ENCODE measurements around the gene CLNS1A. TPM values are rescaled to one million over a fixed set of nuclear protein-coding genes. Genes with fewer than 3 reads are reported as not detected.
"Not testable (repeated sequence)": the region's sequence is repeated elsewhere in the genome, so short reads cannot be mapped to it uniquely, and the experiment has no call there.

The CLNS1A gene
- total RNA-seq, 1 donor from 2014 or later = 115 TPM

DNA sequence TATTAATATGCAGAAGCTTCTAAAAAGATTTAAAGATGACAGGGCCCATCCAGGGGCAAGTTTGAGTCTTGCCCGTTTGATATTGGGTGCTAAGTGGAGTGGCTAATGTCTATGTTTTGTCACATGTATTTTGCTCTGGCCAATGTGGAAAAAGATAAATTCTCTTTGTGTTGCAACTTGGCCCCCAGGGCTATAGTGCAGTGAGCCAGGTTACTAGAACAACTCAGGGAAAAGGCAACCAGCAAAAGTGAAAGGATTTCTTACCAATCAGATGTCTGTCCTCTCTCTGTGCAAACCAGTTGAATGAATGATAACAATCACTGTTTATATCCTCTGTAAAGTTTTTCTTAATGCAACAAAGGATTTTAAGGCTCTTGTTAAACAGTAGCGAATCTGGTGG lies 4.6 kb upstream of the CLNS1A start:
- no peak for TF ChIP-seq CTCF (IDR thresholded peaks at IDR 0.05; ENCODE audit: insufficient read depth, low read length, poor library complexity, severe bottlenecking)
- DNase-seq (ENCODE audit: low read depth) = no peak
- Histone ChIP-seq H3K4me3 (ENCODE audit: low read depth, low read length) (no peak overlapping the region), H3K27me3 (ENCODE audit: control insufficient read depth, insufficient read depth, low read length) (no peaks in the 10 kb centered on the region), H3K36me3 (ENCODE audit: control insufficient read depth, insufficient read depth, low read length) (no peaks in the 10 kb centered on the region)

DNA sequence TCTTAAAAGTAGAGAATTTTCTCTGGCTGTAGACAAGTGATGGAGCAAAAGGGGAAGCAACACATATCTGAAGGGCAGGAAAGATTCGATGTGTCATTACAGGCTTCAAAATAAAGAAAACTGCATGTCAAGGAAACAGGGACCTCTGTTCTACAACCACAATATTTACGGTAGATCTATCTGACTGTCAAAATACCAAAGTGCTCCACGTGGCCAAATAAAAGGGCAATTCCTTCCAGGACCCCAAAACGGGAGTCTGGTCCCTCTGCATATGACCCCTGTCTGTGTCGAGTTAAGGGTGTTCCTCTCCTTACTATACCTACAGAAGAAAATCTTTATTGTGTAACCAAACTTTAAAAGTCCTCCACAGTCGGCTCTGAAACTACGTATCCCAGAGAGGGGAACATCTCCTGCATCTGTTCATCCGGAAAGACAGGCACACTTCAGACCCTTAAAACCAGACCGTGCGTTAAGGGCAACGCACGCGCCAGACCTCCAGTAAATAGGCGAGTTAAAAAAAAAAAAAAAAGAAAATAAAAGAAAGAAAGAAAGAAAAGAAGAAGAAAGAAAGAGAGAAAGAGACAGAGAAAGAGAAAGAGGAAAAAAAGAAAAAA lies 756 bp downstream of the CLNS1A start:
- Histone ChIP-seq H3K27me3 (ENCODE audit: control insufficient read depth, insufficient read depth, low read length) (no peaks in the 10 kb centered on the region), H3K36me3 (ENCODE audit: control insufficient read depth, insufficient read depth, low read length) (no peaks in the 10 kb centered on the region), H3K4me3 (ENCODE audit: low read depth, low read length) (peak overlapping the region; percentile 85)
- DNase-seq (ENCODE audit: low read depth) = no peak
- no peak for TF ChIP-seq CTCF (IDR thresholded peaks at IDR 0.05; ENCODE audit: insufficient read depth, low read length, poor library complexity, severe bottlenecking)

GRCh38 chr11:77633926-77634325 lies 3.7 kb downstream of the CLNS1A start:
- not testable (repeated sequence) for DNase-seq (ENCODE audit: low read depth); H3K27me3 ChIP-seq (ENCODE audit: control insufficient read depth, insufficient read depth, low read length); H3K36me3 ChIP-seq (ENCODE audit: control insufficient read depth, insufficient read depth, low read length); H3K4me3 ChIP-seq (ENCODE audit: low read depth, low read length)

- TF ChIP-seq CTCF (IDR thresholded peaks at IDR 0.05; ENCODE audit: insufficient read depth, low read length, poor library complexity, severe bottlenecking) = no peak
- DNase-seq (ENCODE audit: low read depth) = no peak
- no peaks in the 10 kb centered on the region for H3K27me3 ChIP-seq (ENCODE audit: control insufficient read depth, insufficient read depth, low read length)
- no peaks in the 10 kb centered on the region for H3K36me3 ChIP-seq (ENCODE audit: control insufficient read depth, insufficient read depth, low read length)
- H3K4me3 ChIP-seq (ENCODE audit: low read depth, low read length) = no peak overlapping the region
Measured at GRCh38 chr11:77630157-77630710, 7.4 kb downstream of the CLNS1A start.

- peak; percentile 72 for TF ChIP-seq CTCF (IDR thresholded peaks at IDR 0.05; ENCODE audit: insufficient read depth, low read length, poor library complexity, severe bottlenecking)
- DNase-seq (ENCODE audit: low read depth) = peak; percentile 19
- no peaks in the 10 kb centered on the region for H3K36me3 ChIP-seq (ENCODE audit: control insufficient read depth, insufficient read depth, low read length)
Measured at GRCh38 chr11:77619576-77620198, 17.9 kb downstream of the CLNS1A start.

DNA sequence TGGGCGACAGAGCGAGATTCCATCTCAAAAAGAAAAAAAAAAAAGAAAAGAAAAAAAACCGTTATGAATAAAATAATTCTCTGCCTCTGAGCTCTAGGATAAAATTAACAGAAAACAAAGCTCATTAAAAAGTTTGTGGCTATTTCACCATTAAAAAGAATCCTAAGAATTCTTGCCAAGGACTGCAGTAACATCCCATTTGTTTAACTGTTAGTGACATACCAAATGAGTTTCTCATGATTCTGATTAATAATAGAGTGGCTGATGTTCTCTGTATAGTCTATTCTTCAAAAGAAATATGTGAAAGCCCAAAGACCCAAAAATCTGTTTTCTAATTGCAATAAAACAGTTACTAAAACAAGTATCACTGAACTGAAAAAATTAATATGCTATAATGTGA lies 19.7 kb downstream of the CLNS1A start:
- H3K4me3 ChIP-seq (ENCODE audit: low read depth, low read length) = no peak overlapping the region
- TF ChIP-seq CTCF (IDR thresholded peaks at IDR 0.05; ENCODE audit: insufficient read depth, low read length, poor library complexity, severe bottlenecking) = no peak
- no peaks in the 10 kb centered on the region for H3K36me3 ChIP-seq (ENCODE audit: control insufficient read depth, insufficient read depth, low read length)
- H3K27me3 ChIP-seq (ENCODE audit: control insufficient read depth, insufficient read depth, low read length) = no peaks in the 10 kb centered on the region
- DNase-seq (ENCODE audit: low read depth) = no peak

More at GRCh38 chr11:77619576-77620198, 17.9 kb downstream of the CLNS1A start:
- Histone ChIP-seq H3K4me3 (ENCODE audit: low read depth, low read length) (no peak overlapping the region), H3K27me3 (ENCODE audit: control insufficient read depth, insufficient read depth, low read length) (no peaks in the 10 kb centered on the region)
